Ureter (tissue), 1 donor: ENCODE data around the gene SLC2A4RG. TPM values are rescaled to one million over a fixed set of nuclear protein-coding genes. Genes with fewer than 3 reads are reported as not detected.

ENCODE experiments used
- DNase-seq: peaks from one replicate; pipeline ENCODE4 v3.0.0-alpha.2; 2020; ENCODE audit warnings: low spot score
- total RNA-seq: library from RNA; stranded (reverse); gene quantifications from one replicate; pipeline ENCODE4 v1.2.4, GENCODE V29; 2023
- donor health status: DM: yes; HTN: yes; CAD: no.

The SLC2A4RG gene
- total RNA-seq, 1 donor from 2014 or later, result 93.6 TPM

DNA sequence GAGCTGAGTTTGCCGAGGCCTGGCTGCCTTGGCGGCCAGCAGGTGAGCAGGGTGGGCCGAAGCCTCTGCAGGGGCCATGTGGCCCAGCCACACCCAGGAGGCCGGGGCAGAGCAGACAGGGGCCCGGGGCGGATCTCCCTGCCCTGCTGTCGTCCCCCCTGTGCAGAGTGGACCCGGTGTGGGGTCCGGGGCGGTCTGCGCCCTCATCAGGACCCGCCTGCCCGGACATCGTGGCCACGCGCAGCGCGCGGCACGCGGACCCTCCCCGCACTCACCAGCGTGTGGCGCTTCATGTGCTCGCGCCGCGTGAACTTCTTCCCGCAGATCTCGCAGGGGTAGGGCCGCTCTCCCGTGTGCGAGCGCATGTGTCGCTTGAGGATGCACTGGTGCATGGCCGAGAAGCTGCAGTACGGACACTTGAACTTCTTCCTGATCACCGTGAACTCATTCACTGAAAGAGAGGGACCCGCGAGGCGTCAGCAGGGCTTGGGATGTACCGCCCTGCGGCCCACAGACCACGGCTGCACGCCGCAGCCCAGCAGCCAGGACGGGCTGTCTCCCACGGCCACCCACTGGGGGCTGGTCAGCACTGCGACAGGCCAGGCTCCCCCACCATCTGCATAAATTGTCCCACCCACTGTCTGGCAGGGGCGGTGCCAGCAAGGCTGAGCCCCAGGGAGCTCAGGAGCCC, 13.0 kb downstream of the SLC2A4RG start:
- no peak for DNase-seq

DNA sequence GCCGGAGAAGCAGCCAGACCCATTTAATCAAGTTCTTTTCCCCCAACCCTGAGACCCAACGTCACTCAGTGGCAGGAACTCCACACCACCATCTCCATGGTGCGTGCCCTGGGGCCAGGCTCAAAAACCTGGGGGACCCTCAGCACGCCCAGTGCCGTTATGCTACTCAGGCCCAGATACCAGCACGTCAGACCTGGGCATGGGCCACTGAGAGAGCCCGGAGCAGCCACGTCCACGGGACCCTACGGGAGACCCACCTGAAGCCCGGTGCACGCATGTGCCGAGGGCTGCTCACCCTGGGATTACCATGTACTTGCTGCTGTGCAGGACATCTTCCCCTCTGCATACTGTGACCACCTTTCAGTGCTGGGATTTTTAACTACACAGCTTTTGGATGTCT, 13.8 kb downstream of the SLC2A4RG start:
- DNase-seq, result no peak

DNA sequence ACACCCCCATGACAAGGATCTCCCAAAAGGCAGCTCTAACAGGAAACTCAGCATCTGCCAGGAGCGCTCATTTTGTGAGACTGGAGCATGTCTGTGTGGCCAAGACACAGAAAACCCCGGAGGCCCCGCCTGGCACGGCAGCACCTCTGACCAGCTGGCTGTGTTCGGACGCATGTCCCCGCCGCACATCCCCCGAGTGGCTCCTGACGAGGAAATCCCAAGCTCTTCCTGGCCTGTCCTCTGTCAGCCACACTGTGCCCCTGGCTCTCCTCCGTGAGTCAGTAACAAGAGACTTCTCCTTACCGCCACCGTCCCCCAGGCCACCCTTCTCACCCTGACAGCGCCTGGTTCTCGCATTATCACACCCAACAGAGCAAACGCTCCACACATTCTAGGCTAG, 14.4 kb downstream of the SLC2A4RG start:
- DNase-seq, result no peak

DNA sequence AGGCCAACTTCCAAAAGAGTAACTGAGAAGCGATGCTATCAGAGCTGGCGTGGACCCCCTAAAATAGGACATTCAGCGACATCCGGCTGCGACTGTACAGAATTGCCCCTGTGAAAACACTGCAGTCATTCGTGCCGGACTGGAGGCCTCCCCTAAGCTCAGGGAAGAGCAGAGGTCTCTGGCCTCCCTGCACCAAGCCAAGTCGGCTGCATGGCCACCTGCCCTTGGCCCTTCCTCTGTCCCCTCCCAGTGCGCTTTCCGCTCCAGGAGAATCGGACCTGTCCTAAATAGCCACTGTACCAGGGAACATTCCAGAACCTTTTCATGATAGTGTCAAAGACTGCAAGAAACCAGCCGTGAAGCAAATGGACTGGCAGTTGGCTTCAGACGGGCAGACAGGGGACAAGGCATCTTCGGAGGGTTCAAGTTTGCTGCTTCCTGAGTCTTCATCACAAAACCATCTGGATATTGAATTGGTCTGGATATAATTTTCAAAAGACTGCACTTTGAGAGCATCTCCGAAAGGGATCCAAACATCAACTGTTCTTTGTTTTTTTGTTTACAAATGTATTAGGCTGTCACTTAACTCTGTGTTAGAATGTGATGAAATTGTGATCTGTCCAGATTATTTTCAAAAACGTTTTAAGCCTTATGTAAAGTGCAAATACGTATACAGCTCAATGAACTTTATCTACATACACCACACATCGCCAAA, 16.5 kb downstream of the SLC2A4RG start:
- no peak for DNase-seq

DNA sequence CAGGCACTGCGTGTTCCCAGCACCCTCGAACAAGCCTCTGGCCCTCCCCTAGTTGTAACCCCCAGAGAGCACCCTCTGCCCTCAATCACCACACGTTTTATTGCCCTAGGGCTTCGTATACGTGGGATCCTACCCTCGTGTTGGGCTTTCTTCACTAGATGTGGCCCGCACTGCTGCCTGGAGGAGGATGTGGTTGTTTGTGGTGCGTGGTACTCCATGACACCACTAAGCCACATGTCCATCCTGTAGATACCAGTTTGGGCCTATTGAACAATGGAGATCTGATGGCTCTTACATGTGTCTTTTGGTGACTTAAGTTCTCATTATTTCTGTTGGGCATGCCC, 17.0 kb downstream of the SLC2A4RG start:
- no peak for DNase-seq

DNA sequence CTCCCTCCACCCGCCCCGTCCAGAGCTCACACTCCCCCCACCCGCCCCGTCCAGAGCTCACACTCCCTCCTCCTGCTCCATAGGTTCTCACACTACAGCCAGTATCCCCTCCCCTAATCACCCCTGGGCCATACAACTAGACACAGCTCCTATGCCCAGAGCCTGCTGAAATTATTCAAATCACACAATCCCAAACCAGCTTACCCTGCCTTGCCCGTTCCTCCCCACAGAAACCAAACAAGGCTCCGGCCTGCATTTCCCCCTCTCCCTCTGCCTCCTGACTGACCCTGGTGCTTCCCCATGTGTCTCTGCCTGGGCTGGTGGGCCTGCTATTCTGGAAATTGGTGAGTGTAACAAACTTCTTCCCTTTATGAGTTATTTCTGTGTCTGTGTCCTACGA, 18.6 kb downstream of the SLC2A4RG start:
- no peak for DNase-seq

DNA sequence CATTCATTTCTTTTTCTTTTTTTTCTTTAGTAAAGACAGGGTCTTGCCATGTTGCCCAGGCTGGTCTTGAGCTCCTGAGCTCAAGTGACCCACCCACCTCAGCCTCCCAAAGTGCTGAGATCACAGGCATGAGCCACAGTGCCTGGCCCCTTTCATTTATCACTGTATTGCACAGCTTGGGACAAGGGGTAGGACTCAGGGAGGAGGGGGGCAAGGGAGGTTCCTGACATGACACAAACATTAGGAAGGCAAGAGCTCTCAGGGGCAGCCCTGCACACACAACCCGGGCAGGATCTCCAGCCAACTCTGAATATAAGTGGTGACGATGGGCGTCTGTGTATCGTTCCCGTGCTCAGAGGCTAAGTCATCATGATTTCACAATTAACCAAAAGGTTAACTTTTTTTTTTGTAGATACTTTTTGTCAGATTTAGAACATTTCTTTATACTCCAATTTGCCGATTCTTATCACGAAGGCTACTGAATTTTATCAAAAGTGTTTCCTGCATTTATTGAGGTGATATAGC, 19.9 kb downstream of the SLC2A4RG start:
- DNase-seq, result no peak

DNA sequence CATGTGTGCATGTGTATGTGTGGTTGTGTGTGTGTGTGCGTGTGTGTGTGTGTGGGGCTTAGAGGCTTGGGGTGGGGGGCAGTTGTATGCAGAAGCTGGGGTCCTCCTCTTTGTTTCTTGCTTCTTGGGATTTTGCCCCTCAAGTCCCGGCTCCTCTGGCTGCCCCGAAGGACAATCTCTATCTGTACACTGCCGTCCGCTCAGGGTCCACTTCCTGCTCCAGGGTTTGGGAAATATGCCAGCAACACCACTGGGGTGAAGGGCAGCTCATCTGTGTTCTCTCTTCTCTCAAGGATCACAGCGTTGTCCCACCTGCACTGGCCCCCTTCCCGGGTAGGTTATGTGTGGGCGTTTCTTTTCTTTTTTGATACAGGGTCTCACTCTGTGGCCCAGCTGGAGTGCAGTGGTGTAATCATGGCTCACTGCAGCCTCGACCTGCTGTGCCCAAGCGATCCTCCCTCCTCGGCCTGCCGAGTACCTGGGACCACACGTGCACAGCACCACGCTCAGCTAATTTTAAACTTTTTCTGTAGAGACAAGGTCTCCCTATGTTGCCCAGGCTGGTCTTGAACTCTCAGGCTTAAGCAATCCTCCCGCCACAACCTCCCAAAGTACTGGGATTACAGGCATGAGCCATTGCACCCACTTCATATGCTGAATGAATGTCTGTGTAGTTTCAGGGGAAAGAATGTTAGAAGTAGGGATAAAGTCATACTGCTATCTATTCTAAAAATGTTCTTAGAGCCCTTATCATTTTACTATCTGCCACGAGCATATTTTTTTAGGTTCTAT, 25.7 kb downstream of the SLC2A4RG start:
- DNase-seq, result no peak

DNA sequence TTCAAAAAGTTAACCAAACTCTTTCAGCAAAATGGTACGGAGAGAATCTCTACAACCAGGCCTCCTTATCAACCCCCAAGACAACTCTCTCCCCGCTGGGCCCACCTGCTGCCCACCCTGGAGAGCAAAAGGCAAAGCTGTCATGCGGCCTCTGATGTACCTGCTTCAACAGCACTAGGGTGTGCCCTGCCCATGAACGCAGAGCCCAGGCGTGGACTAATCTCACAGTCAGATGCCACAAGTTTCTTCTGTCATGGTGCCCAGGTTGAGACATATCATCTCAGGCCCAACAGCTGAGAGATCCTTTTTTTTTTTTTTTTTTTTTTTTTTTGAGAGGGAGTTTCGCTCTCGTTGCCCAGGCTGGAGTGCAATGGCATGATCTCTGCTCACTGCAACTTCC, 26.3 kb downstream of the SLC2A4RG start:
- no peak for DNase-seq

DNA sequence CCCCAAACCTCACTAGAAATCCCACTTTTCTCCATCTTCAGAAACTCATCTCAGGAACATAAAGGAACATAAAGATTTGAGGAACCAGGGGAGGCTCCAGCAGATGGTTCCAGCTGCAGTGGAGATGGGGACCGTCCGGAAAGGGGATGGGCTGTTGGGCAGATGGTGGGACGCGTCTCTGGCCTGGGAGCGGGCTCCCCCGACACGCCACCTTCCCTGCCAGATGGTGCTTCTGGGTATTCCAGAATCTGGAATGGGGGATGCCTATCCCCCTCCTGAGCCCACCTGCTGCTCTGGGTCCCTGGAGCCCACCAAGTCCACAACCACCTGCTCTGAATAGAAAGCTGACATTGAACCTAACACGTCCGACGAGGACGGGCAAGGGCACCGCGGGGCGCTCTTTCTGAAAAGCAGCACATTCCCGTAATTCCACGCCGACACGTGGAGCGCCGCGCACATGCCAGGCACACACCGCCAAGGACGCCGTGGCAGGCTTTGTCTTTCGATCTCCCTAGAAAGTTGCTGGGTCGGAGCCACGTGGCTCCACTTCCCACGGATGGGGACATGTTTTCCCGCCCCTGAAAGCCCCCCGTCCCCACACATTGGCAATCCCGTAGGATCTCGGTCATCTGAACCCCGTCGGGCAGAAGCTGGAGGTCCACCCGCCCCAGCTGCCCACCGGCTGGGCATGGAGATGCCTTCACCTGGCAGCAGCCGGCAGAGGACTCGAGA, 27.3 kb downstream of the SLC2A4RG start:
- no peak for DNase-seq

DNA sequence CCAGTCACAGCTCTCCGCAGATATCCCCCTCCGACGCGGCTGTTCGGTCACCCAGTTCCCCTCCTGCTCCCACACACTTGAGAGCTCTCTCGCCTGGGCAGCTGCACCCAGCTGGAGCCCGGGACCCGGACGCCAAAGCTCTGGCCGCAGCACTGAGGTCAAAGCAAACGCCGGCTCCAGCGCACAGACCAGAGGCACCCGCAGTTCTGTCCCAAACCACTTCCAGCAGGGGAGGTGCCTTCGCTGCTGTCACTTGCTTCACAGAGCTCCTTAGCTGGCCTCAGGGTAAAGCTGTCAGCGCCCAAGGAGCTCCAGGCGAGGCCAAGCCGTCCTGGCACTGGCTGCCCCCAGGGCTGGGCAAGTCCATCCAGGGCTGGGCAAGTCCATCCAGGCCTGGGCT, 27.9 kb downstream of the SLC2A4RG start:
- no peak for DNase-seq

DNA sequence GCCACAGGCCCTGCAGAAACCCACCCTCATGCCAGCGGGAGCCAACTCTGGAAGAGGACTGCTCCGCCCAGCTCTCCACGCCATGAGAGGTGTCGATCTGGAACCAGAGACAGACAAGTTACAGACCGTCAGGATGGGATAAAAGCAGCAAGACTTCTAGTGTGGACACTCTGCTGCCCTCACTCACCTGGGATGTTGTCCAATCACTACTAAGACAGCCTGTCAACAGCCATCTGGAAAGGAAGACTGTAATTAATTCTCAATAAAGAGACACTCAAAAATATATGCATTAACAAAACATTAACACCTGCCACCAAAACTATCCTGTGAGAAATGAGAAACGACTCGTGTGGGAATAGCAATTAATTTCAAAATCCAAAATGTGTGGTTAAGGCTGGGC, 28.3 kb downstream of the SLC2A4RG start:
- no peak for DNase-seq

DNA sequence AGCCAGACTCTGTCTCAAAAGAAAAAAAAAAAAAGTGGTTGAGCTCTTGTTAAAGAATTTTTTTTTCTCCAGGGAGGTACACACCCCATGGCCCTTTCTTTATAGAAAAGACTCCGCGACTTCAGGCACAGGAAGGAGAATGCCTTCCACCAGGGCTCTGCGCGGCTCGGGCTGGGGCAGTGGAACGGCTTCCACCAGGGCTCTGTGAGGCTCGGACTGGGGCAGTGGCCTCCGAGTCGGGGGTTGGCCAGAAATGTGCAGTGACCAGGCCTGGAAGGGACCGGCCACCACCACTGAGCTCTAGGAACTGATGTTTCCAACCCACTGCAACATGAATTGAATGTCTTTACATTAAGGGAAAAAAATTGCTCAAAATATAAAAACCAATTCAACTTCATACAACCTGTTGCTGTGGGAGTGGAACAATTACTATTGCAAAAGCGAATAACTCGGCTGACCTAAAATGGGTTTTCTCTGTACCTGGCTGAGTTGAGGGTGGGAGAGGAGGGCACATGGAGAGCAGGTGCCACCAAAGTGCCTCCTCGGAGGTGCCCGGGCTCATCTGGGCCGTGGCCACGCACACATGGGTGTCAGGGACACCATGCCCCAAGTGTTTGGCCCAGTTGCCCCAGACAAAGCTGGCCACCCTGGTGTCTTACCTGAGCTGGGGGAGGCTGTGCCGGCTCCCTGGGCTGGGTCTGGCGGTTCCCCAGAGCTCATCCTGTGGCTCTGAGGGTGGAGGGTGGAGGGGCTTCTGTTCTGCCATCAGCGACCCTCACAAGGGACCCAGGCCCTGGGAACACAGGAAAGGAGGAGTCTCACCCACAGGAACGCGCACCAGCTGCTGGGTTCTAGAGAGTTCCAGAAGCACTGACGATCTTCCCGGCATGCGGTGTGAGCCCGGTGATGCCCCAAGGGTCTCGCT, 29.3 kb downstream of the SLC2A4RG start:
- DNase-seq, result no peak

DNA sequence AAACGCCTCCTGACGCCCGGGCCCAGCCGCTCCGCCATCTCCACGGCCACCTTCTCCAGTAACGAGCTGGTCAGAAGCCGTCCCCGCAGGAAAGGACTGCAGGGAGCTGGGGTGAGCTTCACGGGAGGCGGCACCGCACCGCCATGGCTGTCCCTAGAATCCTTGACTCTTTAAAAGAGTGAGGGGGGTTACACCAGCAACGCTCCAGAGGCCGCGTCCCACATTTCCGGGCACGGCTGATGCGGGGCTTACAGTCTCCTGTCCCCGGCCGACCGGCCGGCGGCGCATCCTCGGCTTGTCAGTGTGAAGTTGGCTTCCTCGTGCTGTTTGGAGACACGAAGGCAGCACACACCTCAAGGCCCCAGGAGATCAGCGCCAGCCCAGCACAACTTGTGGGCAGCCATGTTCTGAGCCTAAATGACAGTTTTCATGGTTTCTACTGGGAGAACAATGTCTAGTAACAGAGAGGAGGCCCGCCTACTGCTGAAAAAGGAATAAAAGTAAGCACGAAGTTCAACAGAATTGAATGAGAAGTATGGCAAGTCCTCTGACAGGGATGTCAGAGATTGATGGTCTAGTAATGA, 30.4 kb downstream of the SLC2A4RG start:
- DNase-seq, result no peak

DNA sequence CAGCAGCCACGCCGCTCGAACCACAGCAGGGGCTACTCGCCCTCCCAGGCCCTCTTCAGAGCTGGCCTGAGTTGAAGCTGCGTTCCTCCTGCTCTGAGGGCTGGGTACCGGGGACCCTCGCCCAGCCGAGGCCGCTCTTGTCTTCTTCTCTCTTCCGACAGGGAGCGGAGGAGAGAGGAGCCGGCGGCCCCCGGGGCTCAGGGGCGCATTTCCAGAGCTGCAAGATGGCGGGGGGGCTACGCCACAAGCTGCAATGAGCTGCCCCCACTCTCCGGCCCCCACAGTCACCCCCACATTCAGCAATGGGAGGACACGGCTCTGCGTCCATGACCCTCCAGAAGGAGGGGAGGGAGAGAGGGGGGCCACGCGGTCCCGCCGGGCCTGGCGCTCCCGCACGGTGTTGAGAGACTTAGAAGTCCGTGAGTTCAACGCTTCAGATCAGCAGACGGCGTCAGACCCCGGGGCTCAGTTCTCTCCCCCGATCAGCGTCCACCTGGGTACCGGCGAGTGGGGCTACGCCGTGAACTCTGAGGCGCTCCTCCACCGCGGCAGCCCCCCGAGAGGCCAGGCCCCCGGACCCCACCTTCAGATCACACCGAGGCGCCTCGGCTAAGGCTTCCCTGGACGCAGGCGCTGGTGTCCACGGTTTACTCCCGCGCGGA, 31.6 kb downstream of the SLC2A4RG start:
- no peak for DNase-seq

DNA sequence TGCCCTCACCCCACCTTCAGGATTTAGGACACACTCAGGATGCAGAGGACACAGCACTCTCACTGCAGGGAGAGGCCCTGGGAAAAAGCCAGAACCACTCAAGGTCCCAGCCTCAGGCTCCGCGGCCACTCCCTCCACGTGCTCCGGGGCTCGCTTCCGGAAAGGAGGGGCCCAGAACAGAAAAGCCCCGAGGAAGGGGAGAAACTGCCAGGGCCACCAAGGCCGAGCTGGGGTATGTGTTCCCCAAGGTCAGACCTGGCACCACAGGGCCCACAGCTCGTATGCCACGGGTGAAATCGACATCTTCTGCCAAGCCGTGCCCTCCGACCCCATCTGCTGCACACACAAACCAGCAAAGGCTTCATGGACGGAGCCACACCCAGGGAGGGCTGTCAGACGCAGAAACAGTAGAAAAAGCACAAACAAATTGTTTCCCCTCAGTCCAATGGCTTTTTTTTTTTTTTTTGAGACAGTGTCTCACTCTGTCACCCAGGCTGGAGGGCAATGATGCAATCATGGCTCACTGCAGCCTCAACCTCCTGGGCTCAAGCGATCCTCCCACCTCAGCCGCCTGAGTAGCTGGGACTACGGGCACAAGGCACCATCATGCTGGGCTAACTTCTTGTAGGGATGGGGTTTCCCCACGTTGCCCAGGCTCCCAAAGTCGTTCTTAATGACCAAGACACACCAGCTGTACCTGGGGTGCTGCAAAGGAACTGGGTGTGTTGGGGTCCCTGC, 33.4 kb downstream of the SLC2A4RG start:
- DNase-seq, result no peak

DNA sequence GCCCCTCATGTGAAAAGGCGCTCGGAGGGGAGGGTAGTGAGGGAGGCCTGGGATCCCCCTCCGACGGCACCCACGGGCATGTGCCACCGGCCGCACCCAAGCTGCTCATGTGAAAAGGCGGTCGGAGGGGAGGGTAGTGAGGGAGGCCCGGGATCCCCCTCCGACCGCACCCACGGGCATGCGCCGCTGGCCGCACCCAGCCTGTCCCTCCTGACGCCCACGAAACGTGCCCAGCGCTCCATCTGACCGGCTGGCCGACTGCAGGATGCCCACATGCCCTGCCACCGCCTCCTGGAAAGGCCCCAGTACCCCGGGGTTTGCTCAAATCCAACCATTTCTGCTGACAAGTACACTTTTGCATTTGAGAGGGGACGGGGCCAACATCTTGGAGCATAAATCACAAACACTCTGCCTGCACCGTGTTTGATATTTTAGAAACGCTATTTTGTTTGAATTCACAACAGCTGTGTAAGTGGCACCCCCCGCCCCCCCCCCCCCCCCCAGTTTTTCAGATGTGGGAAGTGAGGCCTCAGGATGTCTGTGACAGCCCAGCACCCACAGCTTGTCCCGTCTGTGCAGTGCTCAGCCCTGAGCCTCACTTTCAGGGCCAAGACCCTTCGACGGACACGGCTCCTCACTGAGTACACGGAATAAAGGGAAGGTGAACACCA, 34.1 kb downstream of the SLC2A4RG start:
- no peak for DNase-seq

DNA sequence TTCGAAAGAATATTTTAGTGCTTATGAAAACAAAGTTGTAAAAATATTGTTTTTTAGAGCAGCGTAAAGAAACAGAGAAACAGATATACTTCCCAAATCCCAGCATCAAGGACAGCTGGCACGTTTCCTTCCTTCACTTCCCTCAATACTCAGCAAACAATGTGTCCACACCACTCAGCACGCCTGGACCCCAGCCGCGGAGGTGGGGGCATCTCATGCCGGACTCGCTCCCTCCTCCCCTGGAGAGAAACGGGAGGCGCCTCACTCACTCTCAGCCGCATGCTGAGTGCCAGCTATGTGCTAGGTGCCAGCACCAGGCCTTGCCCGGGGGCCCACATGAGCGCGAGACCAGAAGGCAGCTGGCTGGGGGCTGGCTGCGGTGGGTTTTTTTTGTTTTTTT, 34.7 kb downstream of the SLC2A4RG start:
- DNase-seq, result no peak
